Nephron progenitor cell (in vitro differentiated cells): ENCODE results near the gene ADRM1.

Experiments
- DNase-seq: peaks from one replicate; pipeline ENCODE4 v3.0.0; 2021
- H3K27ac Mint-ChIP-seq: 2 replicates; pipeline ENCODE4 v1.8.0; 2021; ENCODE audit warnings: mild to moderate bottlenecking, moderate library complexity, mixed read lengths
- H3K27me3 Mint-ChIP-seq: 2 replicates; pipeline ENCODE4 v1.8.0; 2021; ENCODE audit warnings: mild to moderate bottlenecking, low read depth, mixed read lengths; ENCODE audit not compliant: poor library complexity
- H3K36me3 Mint-ChIP-seq: 2 replicates; pipeline ENCODE4 v1.8.0; 2021; ENCODE audit warnings: low read depth, mixed read lengths
- H3K4me1 Mint-ChIP-seq: 2 replicates; pipeline ENCODE4 v1.8.0; 2021; ENCODE audit warnings: mixed read lengths
- H3K4me3 Mint-ChIP-seq: 2 replicates; pipeline ENCODE4 v1.8.0; 2021; ENCODE audit warnings: mild to moderate bottlenecking, moderate library complexity, mixed read lengths
- H3K9me3 Mint-ChIP-seq: 2 replicates; pipeline ENCODE4 v1.8.0; 2021; ENCODE audit warnings: mild to moderate bottlenecking, moderate library complexity, mixed read lengths
- TF ChIP-seq, protein P1 (sequence below): fragments of 200-600 bp; sonication (generic); IDR thresholded peaks from 2 replicates; pipeline ENCODE4 v1.5.0; 2021; ENCODE audit warnings: antibody characterized with exemption

ADRM1 gene

DNA sequence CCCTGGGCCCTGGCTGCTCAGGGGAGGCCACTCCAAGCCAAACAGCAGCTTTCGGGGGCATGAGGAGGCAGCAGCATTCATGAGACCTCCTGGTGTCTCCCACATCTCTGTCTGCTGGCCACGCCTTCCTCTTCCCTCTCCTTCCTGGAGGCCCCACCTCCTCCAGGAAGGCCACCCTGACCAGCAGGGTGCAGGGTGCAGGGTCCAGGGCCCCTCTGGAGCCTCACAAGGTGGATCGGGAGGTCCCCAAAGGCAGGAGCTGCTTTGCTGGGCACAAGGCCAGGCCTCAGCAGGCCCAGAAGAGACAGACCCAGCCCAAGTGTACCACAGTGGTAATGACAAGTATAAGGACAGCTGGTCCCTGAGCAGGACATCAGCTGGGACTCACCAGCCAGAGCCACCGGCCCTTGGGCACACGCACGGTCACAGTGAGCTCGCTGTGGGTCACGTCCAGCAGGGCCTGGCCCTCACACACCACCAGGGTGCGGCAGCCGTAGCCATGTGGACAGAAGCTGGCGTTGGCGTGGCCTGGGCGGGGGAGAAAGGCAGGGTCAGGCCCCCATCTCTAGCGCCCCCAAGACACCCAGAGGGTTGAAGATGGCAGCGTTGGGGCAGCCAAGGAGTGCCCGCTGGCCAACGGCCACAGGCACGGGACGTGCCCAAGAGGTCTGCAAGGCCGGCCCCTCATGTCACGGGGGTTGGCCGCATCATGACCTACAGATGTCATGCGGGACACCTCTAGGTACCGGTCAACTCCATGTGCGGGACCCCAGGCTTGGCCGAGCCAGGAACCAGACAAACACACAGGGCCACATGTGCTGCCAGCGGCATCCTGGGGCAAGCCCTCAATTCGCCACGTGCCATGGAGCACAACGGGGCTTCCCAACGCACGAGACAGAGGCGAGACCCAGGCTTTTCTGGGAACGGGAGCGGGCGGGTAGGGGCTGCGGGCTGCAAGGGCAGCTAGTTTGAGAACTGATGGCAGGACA lies 26.9 kb downstream of the ADRM1 start:
- no peaks in the 10 kb centered on the region for H3K4me1 Mint-ChIP-seq
- H3K9me3 Mint-ChIP-seq: peaks cover 8% of the 10 kb centered on the region
- no peak overlapping the region for H3K27ac Mint-ChIP-seq
- TF ChIP-seq, protein P1, sequence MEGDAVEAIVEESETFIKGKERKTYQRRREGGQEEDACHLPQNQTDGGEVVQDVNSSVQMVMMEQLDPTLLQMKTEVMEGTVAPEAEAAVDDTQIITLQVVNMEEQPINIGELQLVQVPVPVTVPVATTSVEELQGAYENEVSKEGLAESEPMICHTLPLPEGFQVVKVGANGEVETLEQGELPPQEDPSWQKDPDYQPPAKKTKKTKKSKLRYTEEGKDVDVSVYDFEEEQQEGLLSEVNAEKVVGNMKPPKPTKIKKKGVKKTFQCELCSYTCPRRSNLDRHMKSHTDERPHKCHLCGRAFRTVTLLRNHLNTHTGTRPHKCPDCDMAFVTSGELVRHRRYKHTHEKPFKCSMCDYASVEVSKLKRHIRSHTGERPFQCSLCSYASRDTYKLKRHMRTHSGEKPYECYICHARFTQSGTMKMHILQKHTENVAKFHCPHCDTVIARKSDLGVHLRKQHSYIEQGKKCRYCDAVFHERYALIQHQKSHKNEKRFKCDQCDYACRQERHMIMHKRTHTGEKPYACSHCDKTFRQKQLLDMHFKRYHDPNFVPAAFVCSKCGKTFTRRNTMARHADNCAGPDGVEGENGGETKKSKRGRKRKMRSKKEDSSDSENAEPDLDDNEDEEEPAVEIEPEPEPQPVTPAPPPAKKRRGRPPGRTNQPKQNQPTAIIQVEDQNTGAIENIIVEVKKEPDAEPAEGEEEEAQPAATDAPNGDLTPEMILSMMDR: no peak
- no peak overlapping the region for H3K4me3 Mint-ChIP-seq
- peaks cover 31% of the 10 kb centered on the region for H3K36me3 Mint-ChIP-seq
- no peak for DNase-seq
- H3K27me3 Mint-ChIP-seq: peaks cover 2% of the 10 kb centered on the region

DNA sequence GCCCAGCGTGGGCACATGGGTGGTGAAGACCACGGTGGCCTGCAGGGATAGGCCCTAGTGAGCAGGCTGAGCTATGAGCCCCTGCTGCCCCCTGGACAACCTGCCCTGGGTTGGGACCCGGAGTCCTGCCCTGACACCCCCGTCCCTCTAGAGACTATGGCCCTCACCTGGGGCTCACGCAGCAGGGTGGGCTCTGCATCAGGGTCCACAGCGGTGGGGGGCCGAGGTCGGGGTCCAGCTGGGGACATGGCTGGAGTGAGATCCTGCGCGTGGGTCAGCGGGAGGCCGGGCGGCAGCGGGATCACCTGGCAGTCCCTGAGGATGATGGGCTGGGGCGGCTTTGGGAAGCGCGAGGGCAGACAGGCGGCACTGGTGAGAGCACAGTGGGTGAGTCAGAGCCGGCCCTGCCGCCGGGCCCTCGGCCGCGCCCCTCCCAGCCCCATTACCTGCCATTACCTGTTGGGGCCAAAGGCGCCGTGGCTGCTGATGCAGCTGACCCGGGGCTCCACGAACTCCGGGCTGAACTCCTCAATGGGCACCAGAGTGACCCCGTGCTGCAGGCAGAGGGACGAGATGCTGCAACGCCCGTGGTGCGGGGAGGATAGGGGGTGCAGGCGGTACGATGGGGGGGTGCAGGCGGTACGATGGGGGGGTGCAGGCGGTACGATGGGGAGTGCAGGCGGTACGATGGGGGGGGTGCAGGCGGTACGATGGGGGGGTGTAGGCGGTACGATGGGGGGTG lies 27.9 kb downstream of the ADRM1 start:
- no peak for DNase-seq
- Mint-ChIP-seq H3K27ac (no peak overlapping the region), H3K4me1 (no peaks in the 10 kb centered on the region), H3K27me3 (no peaks in the 10 kb centered on the region), H3K36me3 (peaks cover 20% of the 10 kb centered on the region), H3K4me3 (no peak overlapping the region), H3K9me3 (peaks cover 4% of the 10 kb centered on the region)
- TF ChIP-seq, protein P1: no peak

DNA sequence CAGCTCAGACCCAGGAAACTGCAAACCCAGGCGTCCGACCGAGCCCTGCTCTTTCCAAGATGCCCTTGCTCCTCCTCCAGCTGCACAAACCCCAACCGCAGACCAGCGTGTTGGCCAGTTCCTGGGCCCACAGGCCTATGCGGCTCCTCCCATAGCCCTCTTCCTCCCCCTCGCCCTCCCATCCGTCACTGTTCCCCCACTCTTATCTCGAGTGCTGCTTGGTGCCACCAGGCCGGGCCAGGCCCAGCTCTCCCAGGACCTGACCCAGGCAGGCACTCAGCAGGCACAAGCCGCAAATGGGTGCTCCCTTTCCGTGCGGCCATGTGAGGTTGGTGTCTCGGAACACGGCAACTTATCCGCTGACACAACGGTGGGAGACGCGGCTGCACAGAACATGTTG lies 28.6 kb downstream of the ADRM1 start:
- no peaks in the 10 kb centered on the region for H3K27me3 Mint-ChIP-seq
- no peak overlapping the region for H3K27ac Mint-ChIP-seq
- TF ChIP-seq, protein P1: no peak
- peaks cover 14% of the 10 kb centered on the region for H3K36me3 Mint-ChIP-seq
- H3K4me1 Mint-ChIP-seq: no peaks in the 10 kb centered on the region
- H3K9me3 Mint-ChIP-seq: no peaks in the 10 kb centered on the region
- no peak for DNase-seq
- H3K4me3 Mint-ChIP-seq: no peak overlapping the region

DNA sequence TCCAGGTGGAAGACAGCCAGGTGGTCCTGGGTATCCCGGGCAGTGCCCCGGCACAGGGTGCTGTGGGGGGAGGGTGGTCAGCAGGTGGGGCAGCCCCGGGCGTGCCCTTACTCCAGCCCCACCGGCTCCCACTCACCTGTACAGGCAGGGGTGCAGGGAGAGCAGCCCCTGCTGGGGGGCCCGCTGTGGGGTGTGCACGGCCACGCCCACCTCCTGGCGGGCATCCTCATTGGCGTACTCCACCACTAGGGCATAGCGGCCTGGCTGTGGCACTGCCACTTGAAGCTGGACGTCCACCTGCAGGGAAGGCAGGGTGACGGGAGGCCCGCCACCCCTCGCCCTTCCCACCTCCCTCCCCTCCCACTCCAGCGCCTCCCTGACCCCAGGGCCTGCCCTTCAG lies 29.6 kb downstream of the ADRM1 start:
- H3K4me3 Mint-ChIP-seq: no peak overlapping the region
- TF ChIP-seq, protein P1: no peak
- H3K9me3 Mint-ChIP-seq: no peaks in the 10 kb centered on the region
- H3K4me1 Mint-ChIP-seq: no peaks in the 10 kb centered on the region
- peaks cover 3% of the 10 kb centered on the region for H3K27me3 Mint-ChIP-seq
- no peak overlapping the region for H3K27ac Mint-ChIP-seq
- no peak for DNase-seq
- H3K36me3 Mint-ChIP-seq: peaks cover 3% of the 10 kb centered on the region

DNA sequence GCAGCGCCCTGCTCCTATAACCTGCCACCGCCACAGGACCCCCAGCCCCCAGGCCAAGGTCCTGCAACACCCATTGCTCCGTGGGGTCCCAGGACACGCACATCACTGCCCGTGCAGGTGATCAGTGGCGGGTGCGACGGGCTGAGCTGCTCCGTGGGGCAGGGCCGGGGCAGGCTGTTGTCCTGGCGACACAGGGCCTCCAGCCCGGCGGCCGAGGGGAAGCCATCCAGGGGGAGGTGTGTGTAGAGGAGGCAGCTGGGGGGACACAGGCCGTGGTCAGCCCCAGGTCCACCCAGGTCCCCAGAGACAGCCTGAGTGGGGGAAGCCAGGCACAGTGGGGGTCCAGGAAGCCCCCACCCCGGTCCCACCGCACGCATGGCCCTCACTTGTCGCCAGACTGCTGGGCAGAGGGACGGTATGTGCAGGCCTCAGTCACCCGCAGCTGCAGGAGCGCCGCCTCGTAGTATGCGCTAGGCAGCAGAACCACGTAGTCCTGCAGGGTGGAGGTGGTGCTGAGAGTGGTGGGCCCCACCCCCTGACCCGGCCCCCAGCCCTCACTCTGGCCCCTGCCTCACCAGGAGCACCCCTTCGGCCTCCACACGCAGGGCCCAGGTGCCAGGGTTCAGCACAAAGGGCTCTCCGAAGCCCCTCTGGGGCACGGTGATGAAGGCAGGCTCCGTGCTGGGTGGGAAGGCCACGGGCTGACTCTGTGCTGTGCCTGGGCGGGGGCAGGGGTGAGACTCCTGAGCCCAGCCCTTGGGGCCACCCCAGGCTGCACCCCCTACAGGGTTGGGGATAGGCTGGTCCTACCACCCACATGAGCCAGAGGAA lies 30.4 kb downstream of the ADRM1 start:
- H3K4me3 Mint-ChIP-seq: no peak overlapping the region
- TF ChIP-seq, protein P1: no peak
- H3K9me3 Mint-ChIP-seq: no peaks in the 10 kb centered on the region
- no peak overlapping the region for H3K27ac Mint-ChIP-seq
- H3K4me1 Mint-ChIP-seq: no peaks in the 10 kb centered on the region
- H3K36me3 Mint-ChIP-seq: no peaks in the 10 kb centered on the region
- peaks cover 3% of the 10 kb centered on the region for H3K27me3 Mint-ChIP-seq
- DNase-seq: no peak
